ENCODE results near the gene INPPL1.
"Not testable (repeated sequence)": the region's sequence is repeated elsewhere in the genome, so short reads cannot be mapped to it uniquely, and the experiment has no call there.

INPPL1 gene

GRCh38 chr11:72244361-72245262 lies 20.0 kb downstream of the INPPL1 start:
- no peak for DNase-seq

GRCh38 chr11:72245263-72245816 lies 20.8 kb downstream of the INPPL1 start:
- DNase-seq, result no peak

GRCh38 chr11:72247584-72247983 lies 23.0 kb downstream of the INPPL1 start:
- DNase-seq, result no peak

- DNase-seq, result no peak
Observed at GRCh38 chr11:72249961-72250360, 25.4 kb downstream of the INPPL1 start.

GRCh38 chr11:72250661-72251464 lies 26.3 kb downstream of the INPPL1 start:
- no peak for DNase-seq

- DNase-seq, result no peak
Observed at GRCh38 chr11:72251614-72252013, 27.0 kb downstream of the INPPL1 start.

GRCh38 chr11:72253392-72253791 lies 28.8 kb downstream of the INPPL1 start:
- DNase-seq, result no peak

- no peak for DNase-seq
Observed at GRCh38 chr11:72254299-72254993, 29.9 kb downstream of the INPPL1 start.

GRCh38 chr11:72257570-72257969 lies 33.0 kb downstream of the INPPL1 start:
- DNase-seq, result no peak

GRCh38 chr11:72259490-72259889 lies 34.9 kb downstream of the INPPL1 start:
- DNase-seq, result no peak

GRCh38 chr11:72260574-72260973 lies 36.0 kb downstream of the INPPL1 start:
- DNase-seq, result no peak

GRCh38 chr11:72263361-72263760 lies 38.8 kb downstream of the INPPL1 start:
- no peak for DNase-seq

- no peak for DNase-seq
Observed at GRCh38 chr11:72265951-72266350, 41.4 kb downstream of the INPPL1 start.

GRCh38 chr11:72266960-72267359 lies 42.4 kb downstream of the INPPL1 start:
- DNase-seq, result not testable (repeated sequence)

- DNase-seq, result no peak
Observed at GRCh38 chr11:72267956-72268617, 43.5 kb downstream of the INPPL1 start.

GRCh38 chr11:72271980-72272379 lies 47.4 kb downstream of the INPPL1 start:
- DNase-seq, result no peak

GRCh38 chr11:72274435-72274834 lies 49.9 kb downstream of the INPPL1 start:
- no peak for DNase-seq

GRCh38 chr11:72278905-72279304 lies 54.3 kb downstream of the INPPL1 start:
- DNase-seq, result no peak

- DNase-seq, result no peak
Observed at GRCh38 chr11:72280037-72280436, 55.5 kb downstream of the INPPL1 start.

GRCh38 chr11:72280726-72281315 lies 56.3 kb downstream of the INPPL1 start:
- no peak for DNase-seq

- no peak for DNase-seq
Observed at GRCh38 chr11:72283947-72284346, 59.4 kb downstream of the INPPL1 start.

GRCh38 chr11:72287293-72287692 lies 62.7 kb downstream of the INPPL1 start:
- DNase-seq, result no peak

Measured in activated T-cell treated with anti-CD3 and anti-CD28 coated beads for 4 hours (primary cell).